Cardiac muscle cell (in vitro differentiated cells and primary cell): ENCODE measurements around the gene LRP1B. TPM values are rescaled to one million over a fixed set of nuclear protein-coding genes. Genes with fewer than 3 reads are reported as not detected.

Source experiments
- DNase-seq, 2 donors: peaks; one replicate each; pipeline versions ENCODE4 v3.0.0 to v3.0.0-alpha.2; 2010 to 2017; ENCODE audit warnings: low read depth in 1 of 2, low spot score in 1 of 2
- H3K27ac ChIP-seq: fragments of 200-600 bp; sonication (generic); 2 replicates; pipeline ENCODE4 v1.5.1; 2016
- H3K27me3 ChIP-seq: fragments of 200-600 bp; sonication (generic); 2 replicates; pipeline ENCODE4 v1.6.0; 2016; ENCODE audit warnings: control low read depth
- H3K36me3 ChIP-seq: fragments of 200-600 bp; sonication (generic); 2 replicates; pipeline ENCODE4 v1.5.1; 2016; ENCODE audit warnings: control low read depth
- H3K4me1 ChIP-seq: fragments of 200-600 bp; sonication (generic); 2 replicates; pipeline ENCODE4 v1.8.1; 2017; ENCODE audit warnings: low read depth, mild to moderate bottlenecking, mixed run types
- H3K4me3 ChIP-seq: fragments of 200-600 bp; sonication (generic); 2 replicates; pipeline ENCODE4 v1.5.1; 2016; ENCODE audit warnings: mild to moderate bottlenecking
- H3K9me3 ChIP-seq: fragments of 200-600 bp; sonication (generic); 2 replicates; pipeline ENCODE4 v1.5.1; 2017; ENCODE audit warnings: low read depth, mild to moderate bottlenecking, control low read depth
- polyA plus RNA-seq: library from polyadenylated mRNA; unstranded; fragments of >200 nt; fragmentation: Nextera tagmentation; extraction: Ambion mirVana; gene quantifications from 2 replicates; pipeline ENCODE4 v1.2.1, GENCODE V29; 2016
- total RNA-seq: library from RNA; depleted of rRNA; stranded (reverse); fragments of >200 nt; gene quantifications from 2 replicates; pipeline ENCODE4 v1.2.3, GENCODE V29; 2016
- TF ChIP-seq, protein P1 (sequence below): IDR thresholded peaks from 2 replicates; pipeline ENCODE4 v1.5.1; 2012; ENCODE audit warnings: low read depth, mild to moderate bottlenecking, low read length

Gene LRP1B
- total and polyA plus RNA-seq, 2 experiments from 2014 or later, result 1.2 to 2.5 TPM

DNA sequence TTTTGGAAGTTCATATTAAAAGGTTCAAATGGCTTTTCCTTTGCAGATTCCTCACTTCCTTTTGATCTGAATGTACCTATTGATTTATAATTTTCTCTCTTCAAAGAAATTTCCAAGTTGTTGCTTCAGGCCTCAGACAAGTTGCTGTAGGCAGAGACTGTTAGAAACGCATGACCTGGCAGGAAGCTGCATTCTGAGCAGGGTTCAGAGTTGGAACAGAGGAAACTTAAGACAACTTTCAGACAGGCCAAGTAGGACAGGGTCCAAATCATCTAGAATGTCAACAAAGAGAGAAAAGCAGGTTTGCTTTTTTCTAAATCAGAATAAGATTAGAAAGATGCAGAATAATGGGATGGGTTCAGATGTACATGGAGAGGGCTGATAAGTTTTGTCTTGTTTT, 416.3 kb downstream of the LRP1B start:
- Histone ChIP-seq H3K27me3 (no peaks in the 10 kb centered on the region), H3K4me1 (no peaks in the 10 kb centered on the region), H3K9me3 (no peaks in the 10 kb centered on the region), H3K4me3 (no peak overlapping the region), H3K36me3 (no peaks in the 10 kb centered on the region), H3K27ac (no peak overlapping the region)
- no peak for DNase-seq
- TF ChIP-seq, protein P1, sequence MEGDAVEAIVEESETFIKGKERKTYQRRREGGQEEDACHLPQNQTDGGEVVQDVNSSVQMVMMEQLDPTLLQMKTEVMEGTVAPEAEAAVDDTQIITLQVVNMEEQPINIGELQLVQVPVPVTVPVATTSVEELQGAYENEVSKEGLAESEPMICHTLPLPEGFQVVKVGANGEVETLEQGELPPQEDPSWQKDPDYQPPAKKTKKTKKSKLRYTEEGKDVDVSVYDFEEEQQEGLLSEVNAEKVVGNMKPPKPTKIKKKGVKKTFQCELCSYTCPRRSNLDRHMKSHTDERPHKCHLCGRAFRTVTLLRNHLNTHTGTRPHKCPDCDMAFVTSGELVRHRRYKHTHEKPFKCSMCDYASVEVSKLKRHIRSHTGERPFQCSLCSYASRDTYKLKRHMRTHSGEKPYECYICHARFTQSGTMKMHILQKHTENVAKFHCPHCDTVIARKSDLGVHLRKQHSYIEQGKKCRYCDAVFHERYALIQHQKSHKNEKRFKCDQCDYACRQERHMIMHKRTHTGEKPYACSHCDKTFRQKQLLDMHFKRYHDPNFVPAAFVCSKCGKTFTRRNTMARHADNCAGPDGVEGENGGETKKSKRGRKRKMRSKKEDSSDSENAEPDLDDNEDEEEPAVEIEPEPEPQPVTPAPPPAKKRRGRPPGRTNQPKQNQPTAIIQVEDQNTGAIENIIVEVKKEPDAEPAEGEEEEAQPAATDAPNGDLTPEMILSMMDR, result no peak

DNA sequence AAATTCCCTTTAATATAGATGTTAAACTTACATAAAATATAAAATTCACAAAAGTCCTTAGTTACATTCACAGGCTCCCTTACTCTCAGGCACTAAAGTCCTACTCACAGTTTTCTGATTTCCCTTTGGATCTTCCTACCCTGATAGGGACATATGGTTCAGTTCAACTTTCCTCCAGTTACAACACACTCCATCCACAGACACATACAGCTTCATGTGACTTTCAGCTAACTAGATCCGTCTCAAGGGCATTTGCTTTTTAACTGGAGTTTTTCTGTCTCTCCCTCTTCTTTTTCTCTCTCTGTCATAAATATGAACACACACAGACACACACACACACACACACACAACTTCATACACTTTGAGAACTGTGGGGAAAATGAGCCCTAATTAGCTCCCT, 419.2 kb downstream of the LRP1B start:
- H3K4me3 ChIP-seq, result no peak overlapping the region
- no peaks in the 10 kb centered on the region for H3K27me3 ChIP-seq
- H3K27ac ChIP-seq, result no peak overlapping the region
- no peaks in the 10 kb centered on the region for H3K36me3 ChIP-seq
- DNase-seq, result no peak
- no peaks in the 10 kb centered on the region for H3K9me3 ChIP-seq
- no peaks in the 10 kb centered on the region for H3K4me1 ChIP-seq
- TF ChIP-seq, protein P1, result no peak

DNA sequence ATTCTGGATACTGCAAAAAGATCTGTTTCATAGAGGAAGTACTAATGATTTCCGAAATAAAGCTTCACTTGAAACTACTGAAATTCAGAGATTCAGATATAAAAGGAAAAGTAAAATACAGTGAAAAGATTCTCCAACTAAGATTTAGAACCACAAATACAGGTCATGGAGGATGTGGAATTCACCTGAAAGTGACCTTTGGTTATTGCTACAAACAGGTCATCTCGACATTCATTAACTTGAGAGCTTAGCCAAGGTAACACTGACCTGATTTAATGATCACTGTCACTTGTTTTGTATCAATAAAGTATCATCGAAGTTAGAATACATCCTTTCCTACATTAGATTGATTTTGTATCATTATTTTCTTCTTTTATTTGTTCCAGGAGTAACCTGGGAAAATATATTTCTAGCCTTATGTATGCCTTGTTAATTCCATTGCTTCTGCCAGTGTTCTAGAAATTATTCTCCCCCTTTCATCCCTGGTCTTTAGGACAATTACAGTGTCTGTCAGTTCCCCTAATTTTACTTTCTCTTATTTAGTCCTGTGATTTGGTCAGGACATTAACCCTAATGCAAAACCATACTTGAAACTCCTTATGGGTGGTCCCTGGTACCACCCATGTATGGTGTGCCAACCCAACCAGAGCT, 420.1 kb downstream of the LRP1B start:
- no peak for DNase-seq
- Histone ChIP-seq H3K36me3 (no peaks in the 10 kb centered on the region), H3K27me3 (no peaks in the 10 kb centered on the region), H3K9me3 (no peaks in the 10 kb centered on the region), H3K4me1 (no peaks in the 10 kb centered on the region), H3K4me3 (no peak overlapping the region), H3K27ac (no peak overlapping the region)
- TF ChIP-seq, protein P1, result no peak

DNA sequence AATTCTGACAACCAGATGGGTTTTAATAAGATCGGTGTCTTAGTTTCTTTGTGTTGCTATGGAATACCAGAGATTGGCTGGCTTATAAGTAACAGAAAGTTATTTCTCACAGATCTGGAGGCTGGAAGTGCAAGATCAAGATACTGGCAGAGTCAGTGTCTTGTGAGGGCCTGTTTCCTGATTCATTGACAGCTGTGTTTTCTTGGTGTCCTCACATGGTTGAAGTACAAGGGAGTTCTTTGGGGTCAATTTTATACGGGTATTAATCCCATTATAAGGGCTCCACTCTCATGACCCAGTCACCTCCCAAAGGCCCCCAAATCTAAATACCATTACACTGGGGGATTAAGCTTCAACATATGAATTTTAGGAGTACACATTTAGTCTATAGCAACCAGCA, 421.1 kb downstream of the LRP1B start:
- H3K9me3 ChIP-seq, result no peaks in the 10 kb centered on the region
- DNase-seq, result no peak
- TF ChIP-seq, protein P1, result no peak
- no peaks in the 10 kb centered on the region for H3K36me3 ChIP-seq
- no peaks in the 10 kb centered on the region for H3K27me3 ChIP-seq
- no peaks in the 10 kb centered on the region for H3K4me1 ChIP-seq
- no peak overlapping the region for H3K4me3 ChIP-seq
- no peak overlapping the region for H3K27ac ChIP-seq

DNA sequence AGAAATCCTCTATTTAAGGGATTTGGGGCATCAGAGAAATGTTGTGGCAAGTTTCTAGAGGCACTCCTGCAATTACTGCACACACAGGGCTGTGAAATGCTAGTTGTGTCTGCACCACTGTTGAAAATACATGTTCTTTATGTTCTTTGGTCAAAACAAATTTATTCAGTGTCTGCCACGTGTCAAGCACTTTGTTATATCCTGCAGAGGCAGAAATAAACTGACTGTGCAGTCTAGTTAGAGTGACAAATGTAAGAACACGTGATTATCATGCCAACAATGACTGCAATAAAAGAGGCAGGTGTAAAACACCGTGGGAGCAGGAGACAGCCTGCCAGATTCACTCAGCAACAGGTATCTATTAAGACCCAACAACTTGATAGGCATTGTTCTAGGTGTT, 423.3 kb downstream of the LRP1B start:
- no peaks in the 10 kb centered on the region for H3K4me1 ChIP-seq
- no peak overlapping the region for H3K27ac ChIP-seq
- H3K9me3 ChIP-seq, result no peaks in the 10 kb centered on the region
- TF ChIP-seq, protein P1, result no peak
- H3K4me3 ChIP-seq, result no peak overlapping the region
- no peaks in the 10 kb centered on the region for H3K36me3 ChIP-seq
- H3K27me3 ChIP-seq, result no peaks in the 10 kb centered on the region
- no peak for DNase-seq
